ENCODE results near the gene INPP4B.

DNA sequence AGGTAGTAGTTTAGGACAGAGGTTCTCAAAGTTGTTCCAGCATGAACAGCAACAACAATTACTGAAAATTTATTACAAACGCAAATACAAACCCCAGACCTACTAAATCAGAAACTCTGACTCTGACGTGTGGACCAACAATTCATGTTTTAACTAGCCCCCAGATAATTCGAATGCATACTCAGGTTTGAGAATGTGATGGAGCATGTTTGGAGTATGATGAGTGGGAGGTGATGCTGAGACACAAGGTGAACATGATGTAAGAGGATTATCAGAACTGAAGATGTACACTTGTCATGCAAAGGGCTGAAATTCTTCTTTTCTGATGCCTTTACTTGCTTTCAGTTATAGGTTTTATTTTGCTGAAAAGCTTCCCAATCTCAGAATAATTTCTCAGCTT lies 323.0 kb downstream of the INPP4B start:
- TF ChIP-seq, protein P1, sequence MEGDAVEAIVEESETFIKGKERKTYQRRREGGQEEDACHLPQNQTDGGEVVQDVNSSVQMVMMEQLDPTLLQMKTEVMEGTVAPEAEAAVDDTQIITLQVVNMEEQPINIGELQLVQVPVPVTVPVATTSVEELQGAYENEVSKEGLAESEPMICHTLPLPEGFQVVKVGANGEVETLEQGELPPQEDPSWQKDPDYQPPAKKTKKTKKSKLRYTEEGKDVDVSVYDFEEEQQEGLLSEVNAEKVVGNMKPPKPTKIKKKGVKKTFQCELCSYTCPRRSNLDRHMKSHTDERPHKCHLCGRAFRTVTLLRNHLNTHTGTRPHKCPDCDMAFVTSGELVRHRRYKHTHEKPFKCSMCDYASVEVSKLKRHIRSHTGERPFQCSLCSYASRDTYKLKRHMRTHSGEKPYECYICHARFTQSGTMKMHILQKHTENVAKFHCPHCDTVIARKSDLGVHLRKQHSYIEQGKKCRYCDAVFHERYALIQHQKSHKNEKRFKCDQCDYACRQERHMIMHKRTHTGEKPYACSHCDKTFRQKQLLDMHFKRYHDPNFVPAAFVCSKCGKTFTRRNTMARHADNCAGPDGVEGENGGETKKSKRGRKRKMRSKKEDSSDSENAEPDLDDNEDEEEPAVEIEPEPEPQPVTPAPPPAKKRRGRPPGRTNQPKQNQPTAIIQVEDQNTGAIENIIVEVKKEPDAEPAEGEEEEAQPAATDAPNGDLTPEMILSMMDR (IDR thresholded peaks at IDR 0.05; ENCODE audit: low read length) = no peak
- TF ChIP-seq EZH2 (IDR thresholded peaks at IDR 0.05; ENCODE audit: borderline replicate concordance, low read length) = no peak
